H9 (cell line): ENCODE measurements around the gene CREG1. TPM values are rescaled to one million over a fixed set of nuclear protein-coding genes. Genes with fewer than 3 reads are reported as not detected.

Experiments
- DNase-seq: peaks from one replicate; pipeline ENCODE4 v3.0.0-alpha.2; 2017
- H2AFZ ChIP-seq: one replicate; pipeline ENCODE4 v1.6.1; 2013; ENCODE audit warnings: mild to moderate bottlenecking, low read length, control low read depth, moderate library complexity
- H2AK5ac ChIP-seq: 2 replicates; pipeline ENCODE4 v1.6.1; 2013; ENCODE audit warnings: low read length, control low read depth, mixed read lengths; ENCODE audit not compliant: insufficient read length
- H2BK120ac ChIP-seq: one replicate; pipeline ENCODE4 v1.6.1; 2013; ENCODE audit warnings: low read depth, mild to moderate bottlenecking, low read length, control low read depth, inconsistent platforms; ENCODE audit not compliant: poor library complexity, severe bottlenecking
- H2BK12ac ChIP-seq: 2 replicates; pipeline ENCODE4 v1.6.1; 2013; ENCODE audit warnings: low read length, control low read depth, mixed read lengths, low read depth; ENCODE audit not compliant: insufficient read length
- H2BK15ac ChIP-seq: 2 replicates; pipeline ENCODE4 v1.6.1; 2013; ENCODE audit warnings: low read depth, low read length, control low read depth
- H2BK20ac ChIP-seq: one replicate; pipeline ENCODE4 v1.6.1; 2013; ENCODE audit warnings: low read depth, mild to moderate bottlenecking, low read length, control low read depth, inconsistent platforms; ENCODE audit not compliant: poor library complexity, severe bottlenecking
- H2BK5ac ChIP-seq: 2 replicates; pipeline ENCODE4 v1.6.1; 2013; ENCODE audit warnings: low read length, control low read depth, mixed read lengths; ENCODE audit not compliant: insufficient read length
- H3K14ac ChIP-seq: 2 replicates; pipeline ENCODE4 v1.6.1; 2013; ENCODE audit warnings: low read length, control low read depth; ENCODE audit not compliant: insufficient read depth
- H3K18ac ChIP-seq: 2 replicates; pipeline ENCODE4 v1.6.1; 2013; ENCODE audit warnings: low read depth, mild to moderate bottlenecking, mixed read lengths, low read length, control low read depth; ENCODE audit not compliant: insufficient read length
- H3K23ac ChIP-seq: 2 replicates; pipeline ENCODE4 v1.6.1; 2013; ENCODE audit warnings: low read length, control low read depth, mixed read lengths, low read depth; ENCODE audit not compliant: insufficient read length
- H3K23me2 ChIP-seq: 2 replicates; pipeline ENCODE4 v1.6.1; 2013; ENCODE audit warnings: low read depth, mild to moderate bottlenecking, mixed read lengths, low read length, control low read depth; ENCODE audit not compliant: insufficient read length, poor library complexity, severe bottlenecking
- H3K27ac ChIP-seq: 2 replicates; pipeline ENCODE4 v1.5.1; 2013; ENCODE audit warnings: low read length, control low read depth, mixed read lengths, low read depth; ENCODE audit not compliant: insufficient read length
- H3K27me3 ChIP-seq: 2 replicates; pipeline ENCODE4 v1.6.1; 2013; ENCODE audit warnings: low read length, control low read depth, inconsistent platforms; ENCODE audit not compliant: insufficient read depth
- H3K4ac ChIP-seq: 2 replicates; pipeline ENCODE4 v1.6.1; 2013; ENCODE audit warnings: low read depth, mild to moderate bottlenecking, control low read depth, inconsistent platforms, low read length, moderate library complexity
- H3K4me1 ChIP-seq: 2 replicates; pipeline ENCODE4 v1.6.1; 2013; ENCODE audit warnings: low read length, control low read depth, inconsistent platforms; ENCODE audit not compliant: insufficient read depth
- H3K4me2 ChIP-seq: 2 replicates; pipeline ENCODE4 v1.6.1; 2013; ENCODE audit warnings: low read length, control low read depth, mixed read lengths; ENCODE audit not compliant: insufficient read length, insufficient read depth
- H3K56ac ChIP-seq: 2 replicates; pipeline ENCODE4 v1.6.1; 2013; ENCODE audit warnings: low read depth, mild to moderate bottlenecking, mixed read lengths, low read length, control low read depth; ENCODE audit not compliant: insufficient read length
- H3K79me1 ChIP-seq: 2 replicates; pipeline ENCODE4 v1.6.1; 2013; ENCODE audit warnings: low read depth, mild to moderate bottlenecking, moderate library complexity, low read length, control low read depth, inconsistent platforms; ENCODE audit not compliant: insufficient read depth, poor library complexity, severe bottlenecking
- H3K79me2 ChIP-seq: 2 replicates; pipeline ENCODE4 v1.6.1; 2013; ENCODE audit warnings: low read length, control low read depth, inconsistent platforms; ENCODE audit not compliant: insufficient read depth
- H3K9ac ChIP-seq: 2 replicates; pipeline ENCODE4 v1.6.1; 2013; ENCODE audit warnings: low read length, control low read depth, mixed read lengths; ENCODE audit not compliant: insufficient read length; ENCODE audit errors: extremely low read depth
- H3K9me3 ChIP-seq: one replicate; pipeline ENCODE4 v1.6.1; 2013; ENCODE audit warnings: low read depth, low read length, inconsistent platforms; ENCODE audit not compliant: control insufficient read depth
- H3T11ph ChIP-seq: one replicate; pipeline ENCODE4 v1.6.1; 2013; ENCODE audit warnings: mild to moderate bottlenecking, low read length, control low read depth, inconsistent platforms
- H4K20me1 ChIP-seq: one replicate; pipeline ENCODE4 v1.6.1; 2013; ENCODE audit not compliant: control insufficient read depth, insufficient read length, insufficient read depth
- H4K5ac ChIP-seq: 2 replicates; pipeline ENCODE4 v1.6.1; 2013; ENCODE audit warnings: low read depth, mild to moderate bottlenecking, mixed read lengths, low read length, control low read depth; ENCODE audit not compliant: insufficient read length
- H4K8ac ChIP-seq: replicated peaks from 2 replicates; pipeline ENCODE4 v1.6.1; 2013; ENCODE audit warnings: low read length, control low read depth, mixed read lengths, low read depth; ENCODE audit not compliant: insufficient read length
- H4K91ac ChIP-seq: 2 replicates; pipeline ENCODE4 v1.6.1; 2013; ENCODE audit warnings: low read depth, mild to moderate bottlenecking, moderate library complexity, mixed read lengths, low read length, control low read depth; ENCODE audit not compliant: insufficient read length
- H3K27ac Mint-ChIP-seq, 3 experiments: 2 replicates in 2 of 3; 3 replicates in 1 of 3; pipeline ENCODE4 v1.8.0; 2020 to 2021; ENCODE audit warnings: mixed read lengths in 3 of 3, mild to moderate bottlenecking in 1 of 3, moderate library complexity in 1 of 3
- H3K27me3 Mint-ChIP-seq: 2 replicates; pipeline ENCODE4 v1.8.0; 2021; ENCODE audit warnings: low read depth, mild to moderate bottlenecking, moderate library complexity, mixed read lengths
- H3K36me3 Mint-ChIP-seq, 3 experiments: 2 replicates in 2 of 3; 3 replicates in 1 of 3; pipeline ENCODE4 v1.8.0; 2020 to 2021; ENCODE audit warnings: low read depth in 3 of 3, mixed read lengths in 3 of 3; ENCODE audit not compliant: insufficient read depth in 1 of 3
- H3K4me1 Mint-ChIP-seq, 2 experiments: 2 replicates each; pipeline ENCODE4 v1.8.0; 2020; ENCODE audit warnings: mixed read lengths in 2 of 2
- H3K4me3 Mint-ChIP-seq, 2 experiments: 2 replicates in 1 of 2; 3 replicates in 1 of 2; pipeline ENCODE4 v1.8.0; 2020 to 2021; ENCODE audit warnings: mild to moderate bottlenecking in 2 of 2, mixed read lengths in 2 of 2, moderate library complexity in 1 of 2
- H3K9me3 Mint-ChIP-seq, 2 experiments: 2 replicates in 1 of 2; 3 replicates in 1 of 2; pipeline ENCODE4 v1.8.0; 2020; ENCODE audit warnings: mild to moderate bottlenecking in 2 of 2, mixed read lengths in 2 of 2, moderate library complexity in 1 of 2
- CTCF ChIP-seq: fragments of 200-600 bp; sonication (generic); conservative IDR thresholded peaks from 3 replicates; pipeline ENCODE4 v1.8.0; 2021; ENCODE audit warnings: antibody characterized with exemption, mild to moderate bottlenecking
- WGBS: extraction: QIAGEN DNeasy Blood & Tissue Kit; methylation state at CpG from one replicate; pipeline ENCODE4 v1.1.7; 2013; ENCODE audit warnings: missing lambda C conversion rate, low lambda C conversion rate, mixed read lengths; ENCODE audit not compliant: insufficient read length; ENCODE audit errors: extremely low coverage; 5-methylcytosine and 5-hydroxymethylcytosine counted together
- total RNA-seq: library from RNA; stranded (reverse); gene quantifications from 2 replicates; pipeline ENCODE4 v1.2.1, GENCODE V29; 2021

CREG1 gene
- total RNA-seq, 1 experiment from 2014 or later = 19.8 TPM

GRCh38 chr1:167499664-167500101, 53.9 kb downstream of the CREG1 start:
- Mint-ChIP-seq H3K4me1 (peaks cover 30 to 34% of the 10 kb centered on the region in 2 experiments), H3K27me3 (peaks cover 25% of the 10 kb centered on the region), H3K4me3 (no peak overlapping the region), H3K36me3 (no peaks in the 10 kb centered on the region), H3K27ac (no peak overlapping the region), H3K9me3 (no peaks in the 10 kb centered on the region)
- no peak for DNase-seq
- TF ChIP-seq CTCF = no peak
- Histone ChIP-seq H2BK20ac (no peak overlapping the region), H3K9me3 (no peaks in the 10 kb centered on the region), H4K20me1 (no peaks in the 10 kb centered on the region), H4K8ac (no peak overlapping the region), H3K79me1 (no peaks in the 10 kb centered on the region), H3T11ph (no peak overlapping the region), H3K23me2 (no peaks in the 10 kb centered on the region), H3K27me3 (no peaks in the 10 kb centered on the region), H3K18ac (no peak overlapping the region), H3K23ac (no peak overlapping the region), H3K4me2 (no peak overlapping the region), H3K79me2 (no peaks in the 10 kb centered on the region), H3K4me1 (peaks cover 11% of the 10 kb centered on the region; the same call in 1 of the 2 replicates), H2BK5ac (no peak overlapping the region), H2AFZ (no peak overlapping the region), H3K4ac (no peak overlapping the region), H4K91ac (no peak overlapping the region), H2AK5ac (no peak overlapping the region), H3K27ac (no peak overlapping the region), H3K14ac (no peak overlapping the region), H3K56ac (no peak overlapping the region), H4K5ac (no peak overlapping the region), H2BK120ac (no peak overlapping the region), H2BK15ac (no peak overlapping the region), H2BK12ac (no peak overlapping the region), H3K9ac (no peak overlapping the region)
- no CpG with 5 or more reads among the region's 3 CpGs for WGBS
